Ascending aorta (tissue), 2 donors: ENCODE data around the gene HJURP. TPM values are rescaled to one million over a fixed set of nuclear protein-coding genes. Genes with fewer than 3 reads are reported as not detected.

Source experiments
- DNase-seq, 2 donors: peaks; one replicate each; pipeline ENCODE4 v3.0.0-alpha.2; 2019; ENCODE audit warnings: low spot score in 2 of 2
- H3K27ac ChIP-seq, 2 donors: fragments of 200-600 bp; sonication (generic); one replicate each; pipeline ENCODE4 v1.5.1; 2016 to 2017; ENCODE audit warnings: mild to moderate bottlenecking in 1 of 2
- H3K27me3 ChIP-seq: fragments of 200-600 bp; sonication (generic); one replicate; pipeline ENCODE4 v1.5.1; 2017
- H3K36me3 ChIP-seq, 2 donors: fragments of 200-600 bp; sonication (generic); one replicate each; pipeline ENCODE4 v1.5.1; 2016
- H3K4me1 ChIP-seq, 2 donors: fragments of 200-600 bp; sonication (generic); one replicate each; pipeline ENCODE4 v1.5.1; 2016 to 2017; ENCODE audit warnings: mild to moderate bottlenecking in 1 of 2
- H3K4me3 ChIP-seq, 2 donors: fragments of 200-600 bp; sonication (generic); one replicate each; pipeline ENCODE4 v1.5.1; 2016 to 2017; ENCODE audit warnings: mild to moderate bottlenecking in 1 of 2
- H3K9me3 ChIP-seq, 2 donors: fragments of 200-600 bp; sonication (generic); one replicate each; pipeline ENCODE4 v1.5.1; 2016
- CTCF ChIP-seq, 3 experiments: fragments of 200-600 bp in 2 of 3; fragments of 450-650 bp in 1 of 3; sonication (generic) in 2 of 3; IDR thresholded peaks; one replicate each; pipeline ENCODE4 v1.5.1; 2016 to 2019; ENCODE audit warnings: antibody characterized with exemption in 3 of 3, mild to moderate bottlenecking in 1 of 3, moderate library complexity in 1 of 3
- intact Hi-C: fragments of 100-400 bp; cut with DNase I; formaldehyde crosslinking; loops from one replicate; pipeline ENCODE4 v1.15.1; 2023
- total RNA-seq: library from RNA; depleted of rRNA; stranded (reverse); fragments of >200 nt; gene quantifications from one replicate; pipeline ENCODE4 v1.1.0, GENCODE V29; 2016

The HJURP gene
- total RNA-seq, 1 donor from 2014 or later = not detected

GRCh38 chr2:233838251-233838650, 16.1 kb downstream of the HJURP start:
- no peaks in the 10 kb centered on the region for H3K36me3 ChIP-seq
- no peaks in the 10 kb centered on the region for H3K27me3 ChIP-seq
- no peaks in the 10 kb centered on the region for H3K9me3 ChIP-seq
- intact Hi-C loops = no loop called here
- no peak overlapping the region for H3K27ac ChIP-seq
- no peak for TF ChIP-seq CTCF (IDR thresholded peaks at IDR 0.05)
- no peak overlapping the region for H3K4me3 ChIP-seq
- H3K4me1 ChIP-seq = no peaks in the 10 kb centered on the region
- DNase-seq = no peak

- intact Hi-C loops = no loop called here
- DNase-seq = no peak
- Histone ChIP-seq H3K4me1 (no peaks in the 10 kb centered on the region), H3K9me3 (no peaks in the 10 kb centered on the region), H3K36me3 (no peaks in the 10 kb centered on the region), H3K27me3 (no peaks in the 10 kb centered on the region), H3K27ac (no peak overlapping the region), H3K4me3 (no peak overlapping the region)
- TF ChIP-seq CTCF (IDR thresholded peaks at IDR 0.05) = no peak
Observed at GRCh38 chr2:233837694-233838229, 16.6 kb downstream of the HJURP start.

GRCh38 chr2:233836359-233836758, 18.0 kb downstream of the HJURP start:
- no peak for TF ChIP-seq CTCF (IDR thresholded peaks at IDR 0.05)
- intact Hi-C loops = no loop called here
- no peak for DNase-seq
- Histone ChIP-seq H3K36me3 (no peaks in the 10 kb centered on the region), H3K27me3 (no peaks in the 10 kb centered on the region), H3K4me1 (no peaks in the 10 kb centered on the region), H3K4me3 (no peak overlapping the region), H3K9me3 (no peaks in the 10 kb centered on the region), H3K27ac (no peak overlapping the region)

GRCh38 chr2:233835230-233836186, 18.8 kb downstream of the HJURP start:
- no peaks in the 10 kb centered on the region for H3K27me3 ChIP-seq
- no peak for DNase-seq
- intact Hi-C loops = no loop called here

GRCh38 chr2:233833345-233833744, 21.0 kb downstream of the HJURP start:
- H3K9me3 ChIP-seq = no peaks in the 10 kb centered on the region
- no peaks in the 10 kb centered on the region for H3K4me1 ChIP-seq
- intact Hi-C loops = no loop called here
- H3K4me3 ChIP-seq = no peak overlapping the region
- no peaks in the 10 kb centered on the region for H3K27me3 ChIP-seq
- H3K27ac ChIP-seq = no peak overlapping the region
- TF ChIP-seq CTCF (IDR thresholded peaks at IDR 0.05) = no peak
- DNase-seq = no peak
- H3K36me3 ChIP-seq = no peaks in the 10 kb centered on the region

More at GRCh38 chr2:233835230-233836186, 18.8 kb downstream of the HJURP start:
- no peaks in the 10 kb centered on the region for H3K4me1 ChIP-seq
- no peak overlapping the region for H3K27ac ChIP-seq
- no peaks in the 10 kb centered on the region for H3K9me3 ChIP-seq
- no peak overlapping the region for H3K4me3 ChIP-seq
- TF ChIP-seq CTCF (IDR thresholded peaks at IDR 0.05) = no peak
- no peaks in the 10 kb centered on the region for H3K36me3 ChIP-seq
